Activated naive CD8-positive, alpha-beta T cell treated with anti-CD3 and anti-CD28 coated beads, Interleukin-2, amount 50 U/mL, for 24 hours (primary cell): ENCODE measurements around the gene IGFL3.
"Not testable (repeated sequence)": the region's sequence is repeated elsewhere in the genome, so short reads cannot be mapped to it uniquely, and the experiment has no call there.

Source experiments
- ATAC-seq: fragments of 150-1000 bp; cut with Tn5 transposase; one replicate; pipeline ENCODE4 v1.10.0; 2021
- DNase-seq: peaks from one replicate; pipeline ENCODE4 v3.0.0; 2021
- H3K27ac Mint-ChIP-seq: one replicate; pipeline ENCODE4 v1.8.0; 2021; ENCODE audit warnings: mild to moderate bottlenecking, mixed read lengths
- H3K27me3 Mint-ChIP-seq: one replicate; pipeline ENCODE4 v1.8.0; 2021; ENCODE audit warnings: mixed read lengths
- H3K36me3 Mint-ChIP-seq: one replicate; pipeline ENCODE4 v1.8.0; 2021; ENCODE audit warnings: low read depth, mixed read lengths
- H3K4me1 Mint-ChIP-seq: one replicate; pipeline ENCODE4 v1.8.0; 2021; ENCODE audit warnings: mixed read lengths
- H3K4me3 Mint-ChIP-seq: one replicate; pipeline ENCODE4 v1.8.0; 2021; ENCODE audit warnings: mild to moderate bottlenecking, moderate library complexity, mixed read lengths
- H3K9me3 Mint-ChIP-seq: one replicate; pipeline ENCODE4 v1.8.0; 2021; ENCODE audit warnings: mixed read lengths

Gene IGFL3

GRCh38 chr19:46124638-46125115 is at the start of gene IGFL3:
Gene IGFL3 (minus strand): TSS chr19:46124688. CDS start chr19:46124649, 39 bp downstream.
- DNase-seq: no peak
- Mint-ChIP-seq H3K9me3 (no peaks in the 10 kb centered on the region), H3K4me1 (no peaks in the 10 kb centered on the region), H3K27me3 (peaks cover 65% of the 10 kb centered on the region), H3K4me3 (no peak within 1 kb of the TSS), H3K36me3 (no peaks in the 10 kb centered on the region), H3K27ac (no peak within 1 kb of the TSS)
- no peak for ATAC-seq

GRCh38 chr19:46173886-46174480 is 49.5 kb upstream of the IGFL3 start:
- ATAC-seq: no peak

GRCh38 chr19:46162731-46163130 is 38.2 kb upstream of the IGFL3 start:
- Mint-ChIP-seq H3K9me3 (peaks cover 23% of the 10 kb centered on the region), H3K4me1 (no peaks in the 10 kb centered on the region), H3K4me3 (no peak overlapping the region), H3K36me3 (no peaks in the 10 kb centered on the region), H3K27me3 (peaks cover 48% of the 10 kb centered on the region), H3K27ac (no peak overlapping the region)
- ATAC-seq (no peak), DNase-seq (no peak)

More at GRCh38 chr19:46173886-46174480, 49.5 kb upstream of the IGFL3 start:
- no peaks in the 10 kb centered on the region for H3K4me1 Mint-ChIP-seq
- H3K27me3 Mint-ChIP-seq: peaks cover 57% of the 10 kb centered on the region
- DNase-seq: no peak
- H3K27ac Mint-ChIP-seq: no peak overlapping the region
- no peaks in the 10 kb centered on the region for H3K36me3 Mint-ChIP-seq
- no peak overlapping the region for H3K4me3 Mint-ChIP-seq
- H3K9me3 Mint-ChIP-seq: peaks cover 4% of the 10 kb centered on the region

GRCh38 chr19:46161642-46162257 is 37.3 kb upstream of the IGFL3 start:
- not testable (repeated sequence) for H3K36me3 Mint-ChIP-seq, H3K4me3 Mint-ChIP-seq, H3K27ac Mint-ChIP-seq, ATAC-seq, H3K4me1 Mint-ChIP-seq, DNase-seq
- Mint-ChIP-seq H3K9me3 (peaks cover 23% of the 10 kb centered on the region), H3K27me3 (peaks cover 54% of the 10 kb centered on the region)

GRCh38 chr19:46160233-46160775 is 35.8 kb upstream of the IGFL3 start:
- Mint-ChIP-seq H3K4me3 (no peak overlapping the region), H3K36me3 (no peaks in the 10 kb centered on the region), H3K27me3 (peaks cover 60% of the 10 kb centered on the region), H3K4me1 (no peaks in the 10 kb centered on the region), H3K9me3 (peaks cover 23% of the 10 kb centered on the region), H3K27ac (no peak overlapping the region)
- ATAC-seq (no peak), DNase-seq (no peak)

GRCh38 chr19:46159418-46160232 is 35.1 kb upstream of the IGFL3 start:
- no peak for ATAC-seq
- Mint-ChIP-seq H3K9me3 (peaks cover 23% of the 10 kb centered on the region), H3K4me3 (no peak overlapping the region), H3K4me1 (no peaks in the 10 kb centered on the region), H3K27ac (no peak overlapping the region), H3K36me3 (no peaks in the 10 kb centered on the region), H3K27me3 (peaks cover 61% of the 10 kb centered on the region)
- no peak for DNase-seq

GRCh38 chr19:46155237-46155636 is 30.7 kb upstream of the IGFL3 start:
- Mint-ChIP-seq H3K36me3 (no peaks in the 10 kb centered on the region), H3K9me3 (no peaks in the 10 kb centered on the region), H3K27ac (no peak overlapping the region), H3K4me3 (no peak overlapping the region), H3K27me3 (peaks cover 63% of the 10 kb centered on the region), H3K4me1 (no peaks in the 10 kb centered on the region)
- ATAC-seq (no peak), DNase-seq (no peak)

GRCh38 chr19:46150606-46151005 is 26.1 kb upstream of the IGFL3 start:
- Mint-ChIP-seq H3K27me3 (peaks cover 66% of the 10 kb centered on the region), H3K4me3 (no peak overlapping the region), H3K9me3 (no peaks in the 10 kb centered on the region), H3K4me1 (peaks cover 9% of the 10 kb centered on the region), H3K27ac (no peak overlapping the region), H3K36me3 (no peaks in the 10 kb centered on the region)
- ATAC-seq (no peak), DNase-seq (no peak)

- peak; percentile 4 for DNase-seq
- Mint-ChIP-seq H3K27me3 (peaks cover 72% of the 10 kb centered on the region), H3K4me1 (peaks cover 9% of the 10 kb centered on the region), H3K9me3 (no peaks in the 10 kb centered on the region), H3K4me3 (no peak within 1 kb of the TSS), H3K27ac (no peak within 1 kb of the TSS), H3K36me3 (no peaks in the 10 kb centered on the region)
- ATAC-seq: peak; percentile 92
Measured at GRCh38 chr19:46147791-46148288, 23.4 kb upstream of the IGFL3 start, which contains the start of gene IGFL2. Gene IGFL2 (plus strand): TSS chr19:46148238. CDS start chr19:46148279, 41 bp downstream.

GRCh38 chr19:46147166-46147740 is 22.8 kb upstream of the IGFL3 start:
- Mint-ChIP-seq H3K4me1 (peaks cover 9% of the 10 kb centered on the region), H3K9me3 (no peaks in the 10 kb centered on the region), H3K36me3 (no peaks in the 10 kb centered on the region), H3K4me3 (no peak overlapping the region), H3K27me3 (peaks cover 68% of the 10 kb centered on the region), H3K27ac (no peak overlapping the region)
- ATAC-seq (no peak), DNase-seq (no peak)

GRCh38 chr19:46144756-46145155 is 20.3 kb upstream of the IGFL3 start:
- Mint-ChIP-seq H3K27ac (no peak overlapping the region), H3K27me3 (peaks cover 63% of the 10 kb centered on the region), H3K4me1 (peaks cover 9% of the 10 kb centered on the region), H3K9me3 (no peaks in the 10 kb centered on the region), H3K4me3 (no peak overlapping the region), H3K36me3 (no peaks in the 10 kb centered on the region)
- ATAC-seq (no peak), DNase-seq (no peak)

- H3K36me3 Mint-ChIP-seq: no peaks in the 10 kb centered on the region
Measured at GRCh38 chr19:46142294-46142693, 17.8 kb upstream of the IGFL3 start.

GRCh38 chr19:46141421-46141820 is 16.9 kb upstream of the IGFL3 start:
- no peak overlapping the region for H3K4me3 Mint-ChIP-seq
- no peaks in the 10 kb centered on the region for H3K36me3 Mint-ChIP-seq
- peaks cover 58% of the 10 kb centered on the region for H3K27me3 Mint-ChIP-seq
- H3K9me3 Mint-ChIP-seq: no peaks in the 10 kb centered on the region
- no peaks in the 10 kb centered on the region for H3K4me1 Mint-ChIP-seq
- DNase-seq (no peak), ATAC-seq (no peak)
- peak overlapping the region; percentile 45 for H3K27ac Mint-ChIP-seq

More at GRCh38 chr19:46142294-46142693, 17.8 kb upstream of the IGFL3 start:
- H3K9me3 Mint-ChIP-seq: no peaks in the 10 kb centered on the region
- peaks cover 59% of the 10 kb centered on the region for H3K27me3 Mint-ChIP-seq
- ATAC-seq: no peak
- no peak overlapping the region for H3K4me3 Mint-ChIP-seq
- no peaks in the 10 kb centered on the region for H3K4me1 Mint-ChIP-seq
- DNase-seq: no peak
- H3K27ac Mint-ChIP-seq: no peak overlapping the region

- peak; percentile 43 for ATAC-seq
- H3K4me3 Mint-ChIP-seq: no peak overlapping the region
- H3K27me3 Mint-ChIP-seq: peaks cover 51% of the 10 kb centered on the region
- no peaks in the 10 kb centered on the region for H3K9me3 Mint-ChIP-seq
- H3K36me3 Mint-ChIP-seq: no peaks in the 10 kb centered on the region
- H3K4me1 Mint-ChIP-seq: no peaks in the 10 kb centered on the region
- no peak overlapping the region for H3K27ac Mint-ChIP-seq
- DNase-seq: no peak
Measured at GRCh38 chr19:46137915-46138473, 13.5 kb upstream of the IGFL3 start.
